ENCODE results near the gene CIPC. TPM values are rescaled to one million over a fixed set of nuclear protein-coding genes. Genes with fewer than 3 reads are reported as not detected.

CIPC gene
- total and polyA plus RNA-seq, 2 of the 4 experiments (the other 2 are of a cell fraction), result 6.6 to 12.9 TPM

- CTCF ChIA-PET, result interaction anchor here (1.4 kb wide), 1 partner anchor 11 kb away, joined by 4 read pairs; no protein-coding TSS in a partner anchor
- Histone ChIP-seq H3K9me3 (ENCODE audit: control insufficient read depth, insufficient read depth, low read length) (no peaks in the 10 kb centered on the region), H4K91ac (ENCODE audit: insufficient read depth, low read depth, low read length) (no peak overlapping the region), H3K9me1 (ENCODE audit: insufficient read depth, low read length) (0 out of 2 replicates have a peak, but pooled peaks cover 5% of the 10 kb centered on the region), H4K20me1 (ENCODE audit: insufficient read depth, low read length) (peaks cover 4% of the 10 kb centered on the region), H3K4me1 (ENCODE audit: control insufficient read depth, insufficient read depth, low read length) (peaks cover 6% of the 10 kb centered on the region; the same call in 1 of the 2 replicates), H3K27me3 (ENCODE audit: control insufficient read depth, insufficient read depth, low read length) (peaks cover 25% of the 10 kb centered on the region), H3K14ac (replicated peaks; ENCODE audit: low read depth, low read length) (no peak overlapping the region), H4K8ac (ENCODE audit: low read depth in 2 of 2, low read length in 2 of 2) (no peak overlapping the region), H2BK20ac (ENCODE audit: low read depth, low read length) (no peak overlapping the region), H3K4me2 (ENCODE audit: low read depth, low read length) (no peak overlapping the region), H3K36me3 (ENCODE audit: control insufficient read depth, insufficient read depth, low read length) (no peaks in the 10 kb centered on the region), H2BK5ac (ENCODE audit: low read depth, low read length, poor library complexity, severe bottlenecking) (no peak overlapping the region), H3K18ac (ENCODE audit: low read depth, low read length) (no peak overlapping the region), H3K4me3 (ENCODE audit: insufficient read depth, low read depth, low read length) (no peak overlapping the region), H3K4ac (ENCODE audit: low read depth, low read length) (no peak overlapping the region), H2AK9ac (replicated peaks; ENCODE audit: low read depth, low read length, poor library complexity) (no peak overlapping the region), H2BK15ac (ENCODE audit: low read depth, low read length) (no peak overlapping the region), H2AFZ (replicated peaks; ENCODE audit: low read length, poor library complexity) (no peak overlapping the region), H2AK5ac (ENCODE audit: low read depth, low read length) (no peak overlapping the region), H4K5ac (ENCODE audit: low read depth, low read length) (no peak overlapping the region), H3K27ac (ENCODE audit: insufficient read depth, low read length) (no peak overlapping the region), H3K79me1 (ENCODE audit: low read depth in 1 of 2, low read length in 2 of 2) (no peaks in the 10 kb centered on the region), H3K56ac (ENCODE audit: extremely low read depth, insufficient read depth, low read length) (no peak overlapping the region), H3K23ac (ENCODE audit: low read depth, low read length) (no peak overlapping the region), H3K9ac (ENCODE audit: low read depth, low read length) (no peak overlapping the region), H2BK120ac (ENCODE audit: low read depth, low read length) (no peak overlapping the region)
- in situ Hi-C loops (cut with MboI; ENCODE audit: low sequenced_read_pairs) (loop anchor here (5.0 kb wide), 1 partner anchor 163 kb away; no protein-coding TSS in a partner anchor), intact Hi-C loops (cut with micrococcal nuclease) (loop anchor here (5.0 to 10.0 kb wide), 2 partner anchors 301 to 553 kb away; partner anchors contain the start of genes AHSA1, ALKBH1, SLIRP and VIPAS39), dilution Hi-C loops (cut with HindIII; ENCODE audit: low sequenced_read_pairs, unreplicated experiment) (no loop called here)
- BruUV-seq (replicated peaks), result no TSS peak
- WGBS, 2 experiments (ENCODE audit: extremely low coverage in 2 of 2, insufficient read length in 1 of 2), result no CpG with 5 or more reads among the region's 3 CpGs
- POLR2A ChIA-PET (ENCODE audit: unreplicated experiment), result interaction anchor here (0.6 kb wide), 1 partner anchor 168 kb away, joined by 3 read pairs; no protein-coding TSS in a partner anchor
- TF ChIP-seq RCOR1 (IDR thresholded peaks at IDR 0.05; ENCODE audit: insufficient replicate concordance, low read length) (no peak), ELK1 (IDR thresholded peaks at IDR 0.05; ENCODE audit: borderline replicate concordance, low read depth, low read length) (no peak), POLR2A (IDR thresholded peaks at IDR 0.05; ENCODE audit: low read depth, low read length) (no peak), MXI1 (IDR thresholded peaks at IDR 0.05; ENCODE audit: borderline replicate concordance, low read depth, low read length) (no peak), NFE2L2 (IDR thresholded peaks at IDR 0.05; ENCODE audit: low read depth, low read length) (no peak), MAFK (IDR thresholded peaks at IDR 0.05; ENCODE audit: low read depth, low read length) (no peak), RAD21 (IDR thresholded peaks at IDR 0.05; ENCODE audit: low read length) (no peak), USF2 (IDR thresholded peaks at IDR 0.05; ENCODE audit: low read depth, low read length) (no peak), FOS (IDR thresholded peaks at IDR 0.05; ENCODE audit: low read depth, low read length) (no peak), RFX5 (IDR thresholded peaks at IDR 0.05; ENCODE audit: low read depth, low read length) (no peak), BHLHE40 (IDR thresholded peaks at IDR 0.05; ENCODE audit: low read depth, low read length) (no peak), MAZ (IDR thresholded peaks at IDR 0.05; ENCODE audit: borderline replicate concordance, low read depth, low read length) (no peak), CHD1 (IDR thresholded peaks at IDR 0.05; ENCODE audit: low read depth, low read length) (no peak), CEBPB (IDR thresholded peaks at IDR 0.05; ENCODE audit: low read depth, low read length) (no peak), CTCF (conservative IDR thresholded peaks at IDR 0.05; ENCODE audit: low read depth, low read length) (no peak), SMC3 (IDR thresholded peaks at IDR 0.05; ENCODE audit: low read depth, low read length) (no peak)
- ATAC-seq (ENCODE audit: low read depth), result no peak
- DNase-seq, result no peak
Observed at GRCh38 chr14:77153802-77154201, 55.7 kb downstream of the CIPC start.

Data from IMR-90 (cell line).